OCI-LY1 (cell line): ENCODE results near the gene TLDC2.
"Not testable (repeated sequence)": the region's sequence is repeated elsewhere in the genome, so short reads cannot be mapped to it uniquely, and the experiment has no call there.

Experiments
- H2AFZ ChIP-seq: fragments of 200-600 bp; sonication (generic), shearing (Covaris generic); 2 replicates; pipeline ENCODE4 v1.6.0; 2014; ENCODE audit warnings: antibody characterized with exemption, mild to moderate bottlenecking, low read length
- H3F3A ChIP-seq: fragments of 200-600 bp; sonication (generic), shearing (Covaris generic); 2 replicates; pipeline ENCODE4 v1.6.0; 2014; ENCODE audit warnings: mild to moderate bottlenecking, antibody characterized with exemption, low read length, moderate library complexity; ENCODE audit not compliant: insufficient read depth
- H3K27ac ChIP-seq: fragments of 200-600 bp; sonication (generic); 2 replicates; pipeline ENCODE4 v1.5.1; 2014; ENCODE audit warnings: low read length, mixed run types, mild to moderate bottlenecking, low read depth; ENCODE audit not compliant: poor library complexity, severe bottlenecking
- H3K27me3 ChIP-seq: fragments of 200-600 bp; sonication (generic); 2 replicates; pipeline ENCODE4 v1.6.0; 2014; ENCODE audit warnings: antibody characterized with exemption, mild to moderate bottlenecking, low read length, moderate library complexity; ENCODE audit not compliant: insufficient read depth
- H3K36me3 ChIP-seq: fragments of 200-600 bp; sonication (generic); 2 replicates; pipeline ENCODE4 v1.6.1; 2014; ENCODE audit warnings: mild to moderate bottlenecking, antibody characterized with exemption, low read length, moderate library complexity, mixed read lengths; ENCODE audit not compliant: insufficient read depth
- H3K4me1 ChIP-seq: fragments of 200-600 bp; sonication (generic); 2 replicates; pipeline ENCODE4 v1.5.1; 2014; ENCODE audit warnings: mild to moderate bottlenecking, low read length, moderate library complexity; ENCODE audit not compliant: insufficient read depth, severe bottlenecking
- H3K4me2 ChIP-seq: fragments of 200-600 bp; sonication (generic), shearing (Covaris generic); 2 replicates; pipeline ENCODE4 v1.6.1; 2014; ENCODE audit warnings: low read length
- H3K4me3 ChIP-seq: fragments of 200-600 bp; sonication (generic); 2 replicates; pipeline ENCODE4 v1.5.1; 2014; ENCODE audit warnings: low read length, low read depth, mild to moderate bottlenecking, mixed read lengths; ENCODE audit not compliant: poor library complexity, severe bottlenecking
- H3K79me2 ChIP-seq: fragments of 200-600 bp; shearing (Covaris generic); 2 replicates; pipeline ENCODE4 v1.6.1; 2016; ENCODE audit warnings: mixed run types, low read length, mixed read lengths; ENCODE audit not compliant: insufficient read depth
- H3K9ac ChIP-seq: fragments of 200-600 bp; sonication (generic), shearing (Covaris generic); 2 replicates; pipeline ENCODE4 v1.6.1; 2014; ENCODE audit warnings: mild to moderate bottlenecking, low read length, mixed read lengths
- H3K9me2 ChIP-seq: fragments of 200-600 bp; sonication (generic), shearing (Covaris generic); 2 replicates; pipeline ENCODE4 v1.6.1; 2014; ENCODE audit warnings: low read depth, mild to moderate bottlenecking, low read length, mixed read lengths
- H3K9me3 ChIP-seq: fragments of 200-600 bp; shearing (Covaris generic); 2 replicates; pipeline ENCODE4 v1.6.1; 2014; ENCODE audit warnings: low read length, mixed read lengths
- H4K20me1 ChIP-seq: fragments of 200-600 bp; sonication (generic), shearing (Covaris generic); 2 replicates; pipeline ENCODE4 v1.6.0; 2016; ENCODE audit warnings: mild to moderate bottlenecking, low read length; ENCODE audit not compliant: insufficient read depth
- EZH2 ChIP-seq: fragments of 200-600 bp; sonication (generic), shearing (Covaris generic); IDR thresholded peaks from 2 replicates; pipeline ENCODE4 v1.8.0; 2017; ENCODE audit warnings: borderline replicate concordance, mixed run types, mild to moderate bottlenecking, antibody characterized with exemption, low read length, moderate library complexity, mixed read lengths
- TF ChIP-seq, protein P1 (sequence below): fragments of 200-600 bp; sonication (generic), shearing (Covaris generic); IDR thresholded peaks from 2 replicates; pipeline ENCODE4 v1.5.1; 2017; ENCODE audit warnings: mild to moderate bottlenecking, antibody characterized with exemption, low read length, moderate library complexity, mixed read lengths

TLDC2 gene

DNA sequence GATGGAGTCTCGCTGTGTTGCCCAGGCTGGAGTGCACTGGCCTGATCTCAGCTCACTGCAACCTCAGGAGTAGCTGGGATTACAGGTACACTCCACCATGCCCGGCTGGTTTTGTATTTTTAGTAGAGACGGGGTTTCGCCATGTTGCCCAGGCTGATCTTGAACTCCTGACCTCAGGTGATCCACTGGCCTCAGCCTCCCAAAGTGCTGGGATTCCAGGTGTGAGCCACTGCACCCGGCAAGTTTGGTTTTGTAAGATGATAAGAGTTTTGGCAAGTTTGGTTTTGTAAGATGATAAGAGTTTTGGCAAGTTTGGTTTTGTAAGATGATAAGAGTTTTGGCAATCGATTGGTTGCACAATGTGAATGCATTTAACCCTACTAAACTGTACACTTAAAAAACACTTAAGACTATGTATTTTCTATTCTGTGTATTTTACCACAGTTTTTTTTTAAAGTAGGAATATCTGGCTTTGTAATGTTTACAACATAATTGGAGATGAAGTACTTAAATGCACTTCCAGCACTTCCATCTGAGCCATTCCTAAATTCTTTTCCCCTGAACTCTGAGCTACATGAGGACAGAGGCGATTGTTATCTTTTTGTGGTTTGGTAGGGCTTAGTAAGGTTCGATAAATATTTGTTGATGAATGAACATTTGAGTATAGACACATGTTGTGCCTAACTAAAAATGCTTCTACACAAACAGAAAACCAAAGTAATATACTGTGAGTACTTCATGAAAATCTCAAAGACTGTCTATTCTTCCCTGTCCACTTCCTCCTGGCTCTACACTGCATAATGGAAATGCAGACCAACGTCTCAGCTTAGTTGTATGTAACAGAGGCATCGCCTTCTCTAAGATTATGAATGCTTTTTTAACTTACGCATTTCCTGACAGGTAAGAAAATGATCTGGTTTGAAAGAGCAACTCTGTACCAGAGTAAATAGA, 56.8 kb downstream of the TLDC2 start:
- no peaks in the 10 kb centered on the region for H3K79me2 ChIP-seq
- no peaks in the 10 kb centered on the region for H3K27me3 ChIP-seq
- no peak overlapping the region for H3K4me2 ChIP-seq
- H3K9me3 ChIP-seq: no peaks in the 10 kb centered on the region
- no peak overlapping the region for H3K27ac ChIP-seq
- H2AFZ ChIP-seq: no peak overlapping the region
- peaks cover 40% of the 10 kb centered on the region for H3K36me3 ChIP-seq
- TF ChIP-seq EZH2: no peak
- TF ChIP-seq, protein P1, sequence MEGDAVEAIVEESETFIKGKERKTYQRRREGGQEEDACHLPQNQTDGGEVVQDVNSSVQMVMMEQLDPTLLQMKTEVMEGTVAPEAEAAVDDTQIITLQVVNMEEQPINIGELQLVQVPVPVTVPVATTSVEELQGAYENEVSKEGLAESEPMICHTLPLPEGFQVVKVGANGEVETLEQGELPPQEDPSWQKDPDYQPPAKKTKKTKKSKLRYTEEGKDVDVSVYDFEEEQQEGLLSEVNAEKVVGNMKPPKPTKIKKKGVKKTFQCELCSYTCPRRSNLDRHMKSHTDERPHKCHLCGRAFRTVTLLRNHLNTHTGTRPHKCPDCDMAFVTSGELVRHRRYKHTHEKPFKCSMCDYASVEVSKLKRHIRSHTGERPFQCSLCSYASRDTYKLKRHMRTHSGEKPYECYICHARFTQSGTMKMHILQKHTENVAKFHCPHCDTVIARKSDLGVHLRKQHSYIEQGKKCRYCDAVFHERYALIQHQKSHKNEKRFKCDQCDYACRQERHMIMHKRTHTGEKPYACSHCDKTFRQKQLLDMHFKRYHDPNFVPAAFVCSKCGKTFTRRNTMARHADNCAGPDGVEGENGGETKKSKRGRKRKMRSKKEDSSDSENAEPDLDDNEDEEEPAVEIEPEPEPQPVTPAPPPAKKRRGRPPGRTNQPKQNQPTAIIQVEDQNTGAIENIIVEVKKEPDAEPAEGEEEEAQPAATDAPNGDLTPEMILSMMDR: no peak
- H3K4me3 ChIP-seq: no peak overlapping the region
- no peaks in the 10 kb centered on the region for H3F3A ChIP-seq
- H3K9ac ChIP-seq: no peak overlapping the region
- no peaks in the 10 kb centered on the region for H3K4me1 ChIP-seq
- H3K9me2 ChIP-seq: no peaks in the 10 kb centered on the region
- H4K20me1 ChIP-seq: no peaks in the 10 kb centered on the region

DNA sequence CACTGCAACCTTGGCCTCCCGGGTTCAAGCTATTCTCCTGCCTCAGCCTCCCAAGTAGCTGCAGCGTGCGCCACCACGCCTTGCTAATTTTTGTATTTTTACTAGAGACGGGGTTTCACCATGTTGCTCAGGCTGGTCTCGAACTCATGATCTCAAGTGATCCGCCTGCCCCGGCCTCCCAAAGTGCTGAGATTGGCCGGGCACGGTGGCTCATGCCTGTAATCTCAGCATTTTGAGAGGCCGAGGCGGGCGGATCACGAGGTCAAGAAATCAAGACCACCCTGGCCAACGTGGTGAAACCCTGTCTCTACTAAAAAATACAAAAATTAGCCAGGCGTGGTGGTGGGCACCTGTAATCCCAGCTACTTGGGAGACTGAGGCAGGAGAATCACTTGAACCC, 57.6 kb downstream of the TLDC2 start:
- H3K4me2 ChIP-seq, H3K9ac ChIP-seq, H3K27ac ChIP-seq, H3K27me3 ChIP-seq, H3K9me3 ChIP-seq, H3K4me3 ChIP-seq, H4K20me1 ChIP-seq, H3K9me2 ChIP-seq, H3K4me1 ChIP-seq, H2AFZ ChIP-seq, H3F3A ChIP-seq, H3K79me2 ChIP-seq: not testable (repeated sequence)
- peaks cover 38% of the 10 kb centered on the region for H3K36me3 ChIP-seq

DNA sequence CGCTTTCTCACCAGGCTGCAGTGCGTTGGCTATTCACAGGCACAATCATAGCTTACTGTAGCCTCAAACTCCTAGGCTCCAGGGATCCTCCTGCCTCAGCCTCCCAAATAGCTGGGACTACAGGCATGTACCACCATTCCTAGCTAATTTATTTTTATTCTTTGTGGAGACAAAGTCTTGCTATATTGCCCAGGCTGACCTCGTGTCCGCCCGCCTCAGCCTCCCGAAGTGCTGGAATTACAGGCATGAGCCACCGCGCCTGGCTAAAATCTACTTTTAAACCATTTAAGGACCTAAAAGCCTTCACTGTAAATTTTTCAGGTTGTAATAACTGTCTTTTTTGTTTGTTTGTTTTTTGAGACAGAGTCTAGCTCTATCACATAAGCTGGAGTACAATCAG, 60.4 kb downstream of the TLDC2 start:
- no peak overlapping the region for H3K4me3 ChIP-seq
- H4K20me1 ChIP-seq: no peaks in the 10 kb centered on the region
- 0 out of 2 replicates have a peak, but pooled peaks cover 3% of the 10 kb centered on the region for H3F3A ChIP-seq
- no peaks in the 10 kb centered on the region for H3K4me1 ChIP-seq
- peaks cover 24% of the 10 kb centered on the region for H3K36me3 ChIP-seq
- H3K27ac ChIP-seq: no peak overlapping the region
- no peaks in the 10 kb centered on the region for H3K9me3 ChIP-seq
- TF ChIP-seq EZH2: no peak
- TF ChIP-seq, protein P1: no peak
- no peak overlapping the region for H3K4me2 ChIP-seq
- H3K9me2 ChIP-seq: no peaks in the 10 kb centered on the region
- H3K27me3 ChIP-seq: no peaks in the 10 kb centered on the region
- no peak overlapping the region for H2AFZ ChIP-seq
- no peaks in the 10 kb centered on the region for H3K79me2 ChIP-seq
- no peak overlapping the region for H3K9ac ChIP-seq

DNA sequence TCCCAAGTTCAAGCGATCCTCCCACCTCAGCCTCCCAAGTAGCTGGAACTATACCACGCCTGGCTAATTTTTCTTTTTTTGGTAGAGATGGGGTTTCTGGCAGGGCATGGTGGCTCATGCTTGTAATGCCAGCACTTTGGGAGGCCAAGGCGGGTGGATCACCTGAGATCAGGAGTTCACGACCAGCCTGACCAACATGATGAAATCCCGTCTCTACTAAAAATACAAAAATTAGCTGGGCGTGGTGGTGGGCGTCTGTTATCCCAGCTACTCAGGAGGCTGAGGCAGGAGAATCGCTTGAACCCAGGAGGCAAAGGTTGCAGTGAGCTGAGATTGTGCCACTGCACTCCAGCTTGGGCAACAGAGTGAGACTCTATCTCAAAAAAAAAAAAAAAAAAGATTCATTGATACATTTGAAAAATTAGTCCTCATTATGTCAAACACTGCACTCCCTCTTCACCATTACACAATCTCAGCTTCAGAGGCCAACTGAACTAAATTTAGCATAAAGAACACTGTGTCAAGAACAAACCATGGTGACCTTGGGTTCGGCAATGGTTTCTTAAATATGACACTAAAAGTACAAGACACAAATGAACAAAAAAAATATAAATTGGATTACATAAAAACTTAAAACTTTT, 60.9 kb downstream of the TLDC2 start:
- not testable (repeated sequence) for H3K9me3 ChIP-seq, H3K4me3 ChIP-seq, H2AFZ ChIP-seq, H4K20me1 ChIP-seq, H3K27ac ChIP-seq, H3K4me2 ChIP-seq, H3K27me3 ChIP-seq, H3F3A ChIP-seq, H3K79me2 ChIP-seq, H3K4me1 ChIP-seq, H3K9ac ChIP-seq, H3K9me2 ChIP-seq
- H3K36me3 ChIP-seq: peaks cover 23% of the 10 kb centered on the region
